ENCODE measurements around the gene MAD2L1BP. TPM values are rescaled to one million over a fixed set of nuclear protein-coding genes. Genes with fewer than 3 reads are reported as not detected.

Gene MAD2L1BP
- total RNA-seq, 1 donor from 2014 or later = 27.6 TPM

Other genes starting within 250 kb of the MAD2L1BP start
- 11.7 TPM for gene ABCC10, start 208.3 kb upstream of the MAD2L1BP start, total RNA-seq
- gene DLK2, start 180.3 kb upstream of the MAD2L1BP start, total RNA-seq = 3.3 TPM
- 24.1 TPM for gene TJAP1, start 158.3 kb upstream of the MAD2L1BP start, total RNA-seq
- gene LRRC73, start 125.5 kb upstream of the MAD2L1BP start, total RNA-seq = 1.6 TPM
- 69.9 TPM for gene YIPF3, start 118.9 kb upstream of the MAD2L1BP start, total RNA-seq
- gene POLR1C, start 118.8 kb upstream of the MAD2L1BP start, total RNA-seq = 14.7 TPM
- gene XPO5, start 59.8 kb upstream of the MAD2L1BP start, total RNA-seq = 20.3 TPM
- 7.9 TPM for gene POLH, start 59.7 kb upstream of the MAD2L1BP start, total RNA-seq
- gene GTPBP2, start 6.6 kb upstream of the MAD2L1BP start, total RNA-seq = 27.1 TPM
- gene RSPH9, start 9.2 kb downstream of the MAD2L1BP start, total RNA-seq = 0.08 TPM
- 41.8 TPM for gene MRPS18A, start 52.0 kb downstream of the MAD2L1BP start, total RNA-seq
- 359 TPM for gene VEGFA, start 134.4 kb downstream of the MAD2L1BP start, total RNA-seq

Measured in left ventricle myocardium inferior (tissue), 1 donor.